ENCODE measurements around the gene MARCKSL1.

MARCKSL1 gene

GRCh38 chr1:32345289-32345827 lies 9.3 kb upstream of the MARCKSL1 start:
- TF ChIP-seq ZFX (IDR thresholded peaks at IDR 0.05) = no peak
- no peak for TF ChIP-seq CTCF (conservative IDR thresholded peaks at IDR 0.05)
- H3K27ac ChIP-seq = no peak overlapping the region

- no peak overlapping the region for H3K27ac ChIP-seq
- TF ChIP-seq ZFX (IDR thresholded peaks at IDR 0.05) (no peak), CTCF (conservative IDR thresholded peaks at IDR 0.05) (no peak)
Observed at GRCh38 chr1:32342704-32343103, 6.7 kb upstream of the MARCKSL1 start.

- no peak overlapping the region for H3K27ac ChIP-seq
- no peak for TF ChIP-seq CTCF (conservative IDR thresholded peaks at IDR 0.05)
- no peak for TF ChIP-seq ZFX (IDR thresholded peaks at IDR 0.05)
Observed at GRCh38 chr1:32341971-32342370, 5.9 kb upstream of the MARCKSL1 start.

- TF ChIP-seq ZFX (IDR thresholded peaks at IDR 0.05) (no peak), CTCF (conservative IDR thresholded peaks at IDR 0.05) (no peak)
- no peak overlapping the region for H3K27ac ChIP-seq
Observed at GRCh38 chr1:32341186-32341757, 5.2 kb upstream of the MARCKSL1 start.

GRCh38 chr1:32339363-32339978 lies 3.4 kb upstream of the MARCKSL1 start:
- TF ChIP-seq ZFX (IDR thresholded peaks at IDR 0.05) (no peak), CTCF (conservative IDR thresholded peaks at IDR 0.05) (no peak)
- H3K27ac ChIP-seq = no peak overlapping the region

GRCh38 chr1:32338637-32339145 lies 2.7 kb upstream of the MARCKSL1 start:
- no peak overlapping the region for H3K27ac ChIP-seq
- TF ChIP-seq ZFX (IDR thresholded peaks at IDR 0.05) (no peak), CTCF (conservative IDR thresholded peaks at IDR 0.05) (no peak)

GRCh38 chr1:32337855-32338636 lies 2.0 kb upstream of the MARCKSL1 start:
- TF ChIP-seq CTCF (conservative IDR thresholded peaks at IDR 0.05) (no peak), ZFX (IDR thresholded peaks at IDR 0.05) (no peak)
- no peak overlapping the region for H3K27ac ChIP-seq

All from C4-2B (cell line).